GM23248 (cell line): ENCODE results near the gene FXR1.

ENCODE experiments used
- EZH2 ChIP-seq: fragments of 200-600 bp; sonication (generic); IDR thresholded peaks from 2 replicates; pipeline ENCODE4 v1.6.1; 2018; ENCODE audit warnings: antibody characterized with exemption, mild to moderate bottlenecking; ENCODE audit not compliant: insufficient read depth, poor library complexity, severe bottlenecking
- EZH2phosphoT487 ChIP-seq: fragments of 200-600 bp; sonication (generic); IDR thresholded peaks from 2 replicates; pipeline ENCODE4 v1.6.1; 2018; ENCODE audit warnings: antibody characterized with exemption, moderate library complexity, mild to moderate bottlenecking, low read depth; ENCODE audit not compliant: insufficient read depth

GRCh38 chr3:180981912-180982311, 69.4 kb downstream of the FXR1 start:
- TF ChIP-seq EZH2 (no peak), EZH2phosphoT487 (no peak)
